Ovary (tissue), 3 donors: ENCODE measurements around the gene COPB2.

Experiments
- POLR2A ChIP-seq: fragments of 450-650 bp; IDR thresholded peaks from one replicate; pipeline ENCODE4 v1.6.1; 2017; ENCODE audit warnings: antibody characterized with exemption, mild to moderate bottlenecking, moderate library complexity
- TF ChIP-seq, protein P1 (sequence below), 3 donors: fragments of 450-650 bp in 2 of 3; fragments of 200-600 bp in 1 of 3; IDR thresholded peaks; one replicate each; pipeline versions ENCODE4 v1.5.1 to v1.8.0; 2016 to 2022; ENCODE audit warnings: antibody characterized with exemption in 3 of 3, mild to moderate bottlenecking in 1 of 3
- donor health status: DM: no; HTN: no; CAD: no.

DNA sequence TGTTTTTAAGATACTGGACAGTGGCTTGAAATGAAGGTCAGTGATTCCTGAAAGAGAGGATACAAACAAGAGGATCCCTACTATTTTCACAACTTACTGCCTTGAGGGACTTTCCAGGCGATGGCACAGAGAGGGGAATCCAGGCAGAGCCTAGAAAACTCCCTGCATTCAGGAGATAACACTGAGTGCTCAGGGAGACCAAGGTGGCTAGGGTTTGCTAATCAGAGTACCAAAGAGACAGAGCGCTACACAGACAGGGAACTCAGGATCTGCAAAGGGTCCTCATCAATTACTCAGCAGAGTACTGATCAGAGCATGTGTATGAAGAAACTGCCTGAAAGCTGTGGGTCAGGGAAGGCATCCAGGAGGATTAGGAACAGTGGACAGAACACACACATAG, 57.4 kb downstream of the COPB2 start:
- TF ChIP-seq, protein P1, sequence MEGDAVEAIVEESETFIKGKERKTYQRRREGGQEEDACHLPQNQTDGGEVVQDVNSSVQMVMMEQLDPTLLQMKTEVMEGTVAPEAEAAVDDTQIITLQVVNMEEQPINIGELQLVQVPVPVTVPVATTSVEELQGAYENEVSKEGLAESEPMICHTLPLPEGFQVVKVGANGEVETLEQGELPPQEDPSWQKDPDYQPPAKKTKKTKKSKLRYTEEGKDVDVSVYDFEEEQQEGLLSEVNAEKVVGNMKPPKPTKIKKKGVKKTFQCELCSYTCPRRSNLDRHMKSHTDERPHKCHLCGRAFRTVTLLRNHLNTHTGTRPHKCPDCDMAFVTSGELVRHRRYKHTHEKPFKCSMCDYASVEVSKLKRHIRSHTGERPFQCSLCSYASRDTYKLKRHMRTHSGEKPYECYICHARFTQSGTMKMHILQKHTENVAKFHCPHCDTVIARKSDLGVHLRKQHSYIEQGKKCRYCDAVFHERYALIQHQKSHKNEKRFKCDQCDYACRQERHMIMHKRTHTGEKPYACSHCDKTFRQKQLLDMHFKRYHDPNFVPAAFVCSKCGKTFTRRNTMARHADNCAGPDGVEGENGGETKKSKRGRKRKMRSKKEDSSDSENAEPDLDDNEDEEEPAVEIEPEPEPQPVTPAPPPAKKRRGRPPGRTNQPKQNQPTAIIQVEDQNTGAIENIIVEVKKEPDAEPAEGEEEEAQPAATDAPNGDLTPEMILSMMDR (IDR thresholded peaks at IDR 0.05), result no peak
- TF ChIP-seq POLR2A, result no peak
